GM19239 (cell line): Measurements from ENCODE around the gene TNFRSF12A.
"Not testable (repeated sequence)": the region's sequence is repeated elsewhere in the genome, so short reads cannot be mapped to it uniquely, and the experiment has no call there.

Experiments
- DNase-seq: peaks from one replicate; pipeline ENCODE4 v3.0.0; 2011; ENCODE audit warnings: low spot score; ENCODE audit not compliant: insufficient read length
- FAIRE-seq: peaks from 2 replicates; lab custom pipeline; 2011; peaks lifted over from hg19 to GRCh38; lab: Jason Lieb, UNC

The TNFRSF12A gene

DNA sequence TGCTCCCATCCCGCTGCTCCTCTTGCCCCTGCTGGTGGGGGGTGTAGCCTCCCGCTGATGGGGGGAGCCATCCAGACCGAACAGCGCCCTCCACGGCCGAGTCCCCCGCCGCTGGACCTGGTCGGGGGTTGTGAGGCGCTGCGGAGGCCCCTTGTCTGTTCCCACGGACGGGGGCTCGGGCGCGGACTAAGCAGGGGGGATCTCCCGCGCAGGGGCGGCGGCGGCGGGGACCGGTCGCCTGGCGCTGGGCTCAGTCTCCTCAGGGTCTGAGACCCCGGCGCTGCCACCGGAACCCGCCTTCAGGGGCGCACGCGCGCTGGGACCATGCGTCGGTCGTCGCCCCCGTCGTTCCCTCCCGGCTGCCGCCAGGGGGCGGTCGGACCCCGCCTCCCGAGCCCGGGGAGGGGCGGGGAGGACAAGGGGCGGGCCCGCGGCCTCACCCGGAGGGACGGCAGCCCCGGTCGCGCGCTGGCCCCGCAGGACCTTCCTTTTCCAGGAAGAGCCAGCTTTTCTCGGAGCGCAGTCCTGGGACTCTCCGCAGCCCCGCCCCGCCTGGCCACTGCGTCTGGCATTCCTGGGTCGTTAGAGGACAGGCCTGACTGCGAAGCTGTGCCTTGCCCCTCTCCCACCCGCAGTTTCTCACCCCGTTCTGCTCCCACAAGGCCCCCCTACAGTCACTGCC lies 39.0 kb downstream of the TNFRSF12A start:
- peak; percentile 92 for DNase-seq
- peak; percentile 11 for FAIRE-seq

DNA sequence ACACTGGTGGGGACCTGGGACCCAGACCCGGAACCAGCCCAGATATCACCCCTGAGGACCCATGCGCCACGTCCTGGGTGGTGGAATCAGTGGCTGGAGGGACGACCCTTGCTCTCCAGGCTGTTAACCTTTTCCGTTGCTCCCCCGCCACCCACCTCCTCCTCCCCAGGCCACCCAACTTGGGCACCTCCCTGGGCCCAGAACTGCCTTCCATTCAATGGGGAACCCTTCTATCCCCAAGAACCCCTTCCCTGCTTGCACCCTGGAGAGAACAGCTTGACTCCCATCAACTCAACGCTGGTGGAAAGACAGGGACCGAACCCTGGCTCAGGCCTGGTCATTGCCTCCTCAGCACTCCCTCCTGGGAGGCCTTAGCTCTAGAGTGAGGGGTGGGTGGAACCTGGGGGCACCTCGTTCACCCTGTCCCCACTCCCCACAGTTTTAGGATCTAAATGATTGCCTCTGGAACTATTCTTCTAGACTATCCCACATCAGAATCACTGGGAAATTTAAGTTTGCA lies 39.6 kb downstream of the TNFRSF12A start:
- FAIRE-seq (no peak), DNase-seq (no peak)

DNA sequence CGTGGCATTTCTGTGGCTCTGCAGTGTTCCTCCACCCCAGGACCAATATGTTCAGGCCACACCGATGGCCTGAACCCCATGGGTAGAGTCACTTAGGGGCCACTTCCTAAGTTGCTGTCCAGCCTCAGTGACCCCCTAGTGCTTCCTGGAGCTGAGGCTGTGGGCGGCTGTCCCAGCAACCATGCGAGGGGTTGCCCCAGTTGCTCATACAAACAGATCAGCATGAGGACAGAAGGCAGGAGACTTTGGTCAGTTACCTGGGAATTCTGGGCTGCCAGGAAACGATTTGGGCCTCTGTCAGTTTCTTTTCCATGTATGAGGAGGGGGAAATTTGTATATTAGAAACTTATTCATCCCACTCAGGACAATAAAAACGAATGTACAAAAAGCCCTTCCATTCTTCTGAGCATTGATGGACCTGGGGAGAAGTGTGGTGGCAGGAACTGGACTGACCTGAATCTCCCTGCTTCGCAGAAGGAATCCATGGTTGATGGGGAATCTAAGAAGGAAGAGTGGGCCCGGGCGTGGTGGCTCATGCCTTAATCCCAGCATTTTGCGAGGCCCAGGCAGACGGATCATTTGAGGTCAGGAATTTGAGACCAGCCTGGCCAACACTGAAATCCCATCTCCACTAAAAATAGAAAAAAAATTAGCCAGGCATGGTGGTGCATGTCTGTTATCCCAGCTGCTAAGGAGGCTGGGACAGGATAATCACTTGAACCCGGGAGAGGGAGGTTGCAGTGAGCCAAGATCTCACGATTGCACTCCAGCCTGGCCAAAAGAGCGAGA lies 40.4 kb downstream of the TNFRSF12A start:
- DNase-seq = no peak
- FAIRE-seq = no peak

DNA sequence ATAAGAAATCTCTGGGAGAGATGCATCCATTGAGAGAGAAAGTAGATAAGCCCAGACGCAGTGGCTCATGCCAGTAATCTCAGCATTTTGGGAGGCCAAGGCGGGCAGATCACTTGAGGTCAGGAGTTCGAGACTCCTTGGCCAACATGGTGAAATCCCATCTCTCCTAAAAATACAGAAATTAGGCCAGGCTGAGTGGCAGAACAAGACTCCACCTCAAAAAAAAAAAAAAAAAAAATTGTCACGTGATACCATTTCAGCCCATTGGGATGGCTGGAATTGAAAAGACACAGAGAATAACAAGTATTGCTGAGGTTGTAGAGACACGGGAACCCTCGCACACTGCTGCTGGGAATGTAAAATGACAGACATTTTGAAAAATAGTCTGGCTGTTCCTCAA lies 42.4 kb downstream of the TNFRSF12A start:
- no peak for DNase-seq
- no peak for FAIRE-seq

DNA sequence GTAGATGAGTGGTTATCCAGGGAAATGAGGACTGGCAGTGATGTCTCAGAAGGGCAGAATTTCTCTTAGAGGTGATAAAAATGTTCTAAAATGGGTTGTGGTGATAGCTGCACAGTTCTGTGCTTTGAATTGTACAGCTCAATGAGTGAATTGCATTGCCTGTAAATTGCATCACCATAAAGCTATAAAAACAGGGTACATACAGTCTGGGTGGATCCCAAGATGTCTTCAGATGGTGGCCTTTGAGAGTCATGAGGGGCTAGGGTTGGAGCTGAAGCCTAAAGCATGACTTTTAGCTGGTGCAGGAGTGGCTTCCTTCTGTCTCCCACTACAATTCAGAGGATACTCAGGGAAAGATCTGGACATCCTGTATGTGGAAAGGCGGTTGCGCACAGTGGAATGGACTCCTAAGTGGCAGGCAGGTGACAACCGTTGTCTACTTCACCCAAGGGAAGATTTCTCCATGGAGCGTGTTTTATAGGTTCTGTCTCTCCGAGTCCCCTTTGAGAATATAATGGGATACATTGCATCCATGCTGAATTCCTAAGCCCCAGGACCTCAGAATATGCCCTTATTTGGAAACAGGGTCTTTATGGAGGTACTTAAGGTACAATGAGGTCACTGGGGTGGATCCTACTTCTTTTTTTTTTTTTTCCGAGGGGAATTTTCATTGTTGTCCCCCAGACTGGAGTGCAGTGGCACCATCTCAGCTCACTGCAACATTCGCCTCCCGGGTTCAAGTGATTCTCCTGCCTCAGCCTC lies 43.6 kb downstream of the TNFRSF12A start:
- no peak for FAIRE-seq
- no peak for DNase-seq

DNA sequence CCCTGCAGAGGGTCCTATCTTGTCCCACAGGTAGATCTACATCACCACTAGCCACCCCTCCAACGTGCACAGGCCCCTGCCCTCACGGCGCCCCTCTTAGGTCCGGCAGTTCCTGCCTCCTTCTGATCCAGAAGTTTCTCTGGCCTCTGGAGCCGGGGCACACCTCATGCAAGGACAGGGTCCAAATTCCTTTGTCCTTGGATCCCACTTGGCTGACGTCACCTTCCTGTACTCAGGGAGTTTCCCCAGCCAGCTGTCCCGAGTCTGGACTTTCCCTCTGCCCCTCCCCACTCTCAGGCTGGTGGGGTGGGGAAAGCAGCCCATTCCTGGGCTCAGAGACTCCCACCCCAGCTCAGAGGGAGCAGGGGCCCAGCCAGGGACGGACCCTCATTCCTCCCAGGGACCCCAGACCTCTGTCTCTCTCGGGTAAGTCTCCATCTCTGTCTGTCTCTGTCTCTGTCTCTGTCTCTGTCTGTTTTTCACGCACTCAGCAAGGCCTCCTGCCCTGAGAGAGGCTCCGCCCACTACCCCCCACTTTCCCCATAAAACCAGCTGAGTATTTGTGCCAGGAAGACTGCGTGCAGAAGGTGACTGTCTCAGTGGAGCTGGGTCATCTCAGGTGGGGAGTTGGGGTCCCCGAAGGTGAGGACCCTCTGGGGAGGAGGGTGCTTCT lies 45.0 kb downstream of the TNFRSF12A start, which contains the start of gene IL32:
Gene IL32, plus strand, starts transcription at position 572 of the 673 bp plus-strand sequence. CDS start 172 bp downstream, outside the sequence.
- DNase-seq (no peak), FAIRE-seq (peak; percentile 11)

DNA sequence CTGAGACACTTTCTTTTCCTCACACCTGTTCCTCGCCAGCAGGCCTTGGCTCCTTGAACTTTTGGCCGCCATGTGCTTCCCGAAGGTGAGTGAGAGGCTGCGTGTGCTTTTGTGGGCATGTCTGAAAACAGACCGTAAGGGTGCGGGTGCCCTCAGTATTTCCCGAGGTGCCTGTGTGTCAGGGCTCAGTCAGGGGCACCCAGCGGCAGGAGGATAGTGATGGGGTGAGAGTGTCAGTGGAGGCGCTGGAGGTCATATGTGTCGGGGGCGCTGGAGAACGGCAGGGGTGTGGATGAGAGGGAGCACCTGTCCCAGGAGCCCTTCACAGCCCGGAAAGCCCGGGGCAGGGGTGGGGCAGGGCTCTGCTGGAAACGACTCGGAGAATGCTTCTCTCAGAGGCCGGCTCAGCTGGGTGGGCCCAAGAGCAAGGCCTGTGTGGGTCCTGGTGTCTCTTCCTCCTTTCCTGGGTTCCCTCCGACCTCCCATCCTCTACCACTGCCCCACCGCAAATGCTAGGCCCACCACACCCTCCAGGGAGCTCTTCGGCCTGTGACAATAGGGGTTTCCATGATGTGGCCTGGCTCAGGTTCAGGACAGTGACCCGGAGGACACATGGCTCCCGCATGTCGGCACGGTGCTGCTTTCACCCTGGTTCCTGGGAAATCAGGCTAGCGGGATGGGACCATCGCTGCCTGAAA lies 45.7 kb downstream of the TNFRSF12A start:
- FAIRE-seq (no peak), DNase-seq (no peak)

DNA sequence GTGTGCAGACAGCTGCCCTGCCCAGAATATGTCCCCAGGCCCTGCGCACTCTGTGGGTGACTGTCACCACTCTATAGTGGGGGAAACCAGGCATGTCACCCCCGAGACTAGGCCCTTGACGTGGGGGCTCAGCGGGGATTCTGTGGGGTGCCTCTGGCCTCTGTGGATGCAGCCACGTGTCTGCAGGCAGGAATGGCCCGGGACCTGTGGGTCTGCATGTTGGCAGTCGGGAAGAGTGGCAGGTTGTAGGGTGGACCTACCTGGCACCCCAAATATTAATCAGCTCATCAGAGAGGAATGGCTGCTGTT lies 46.2 kb downstream of the TNFRSF12A start:
- no peak for FAIRE-seq
- DNase-seq = no peak

DNA sequence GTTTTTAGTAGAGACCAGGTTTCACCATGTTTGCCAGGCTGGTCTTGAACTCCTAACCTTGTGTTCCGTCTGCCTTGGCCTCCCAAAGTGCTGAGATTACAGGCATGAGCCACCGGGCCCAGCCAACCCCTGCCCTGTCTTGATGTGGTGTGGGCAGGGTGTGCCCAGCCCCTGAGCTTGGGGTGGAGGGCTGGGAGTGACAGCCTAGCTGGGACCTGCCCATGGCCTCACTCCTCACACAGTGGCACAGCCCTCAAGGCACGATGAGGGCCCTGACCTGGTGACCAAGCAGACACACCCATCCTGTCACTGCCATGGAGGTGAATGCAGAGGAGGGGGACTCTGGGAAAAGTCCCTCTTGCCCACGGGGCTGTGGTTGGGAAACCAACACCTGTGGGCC lies 48.3 kb downstream of the TNFRSF12A start:
- FAIRE-seq = no peak
- no peak for DNase-seq

DNA sequence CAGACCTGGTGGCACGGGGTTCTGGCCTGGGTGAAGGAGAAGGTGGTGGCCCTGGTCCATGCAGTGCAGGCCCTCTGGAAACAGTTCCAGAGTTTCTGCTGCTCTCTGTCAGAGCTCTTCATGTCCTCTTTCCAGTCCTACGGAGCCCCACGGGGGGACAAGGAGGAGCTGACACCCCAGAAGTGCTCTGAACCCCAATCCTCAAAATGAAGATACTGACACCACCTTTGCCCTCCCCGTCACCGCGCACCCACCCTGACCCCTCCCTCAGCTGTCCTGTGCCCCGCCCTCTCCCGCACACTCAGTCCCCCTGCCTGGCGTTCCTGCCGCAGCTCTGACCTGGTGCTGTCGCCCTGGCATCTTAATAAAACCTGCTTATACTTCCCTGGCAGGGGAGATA lies 49.0 kb downstream of the TNFRSF12A start:
- not testable (repeated sequence) for DNase-seq, FAIRE-seq

DNA sequence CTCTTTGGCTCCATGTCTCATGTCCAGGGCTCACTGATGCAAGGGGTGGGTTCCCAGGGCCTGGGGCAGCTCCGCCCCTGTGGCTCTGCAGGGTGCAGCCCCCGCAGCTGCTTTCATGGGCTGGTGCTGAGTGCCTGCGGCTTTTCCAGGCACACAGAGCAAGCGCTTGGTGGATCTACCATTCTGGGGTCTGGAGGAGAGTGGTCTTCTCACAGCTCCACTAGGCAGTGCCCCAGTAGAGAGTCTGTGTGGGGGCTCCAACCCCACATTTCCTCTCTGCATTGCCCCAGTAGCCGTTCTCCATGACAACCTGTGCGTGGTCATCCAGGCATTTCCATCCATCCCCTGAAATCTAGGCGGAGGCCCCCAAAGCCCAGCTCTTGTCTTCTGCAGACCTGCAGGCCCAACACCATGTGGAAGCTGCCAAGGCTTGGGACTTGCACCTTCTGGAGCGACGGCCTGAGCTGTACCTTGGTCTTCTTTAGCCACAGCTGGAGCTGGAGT lies 50.5 kb downstream of the TNFRSF12A start:
- no peak for FAIRE-seq
- no peak for DNase-seq

DNA sequence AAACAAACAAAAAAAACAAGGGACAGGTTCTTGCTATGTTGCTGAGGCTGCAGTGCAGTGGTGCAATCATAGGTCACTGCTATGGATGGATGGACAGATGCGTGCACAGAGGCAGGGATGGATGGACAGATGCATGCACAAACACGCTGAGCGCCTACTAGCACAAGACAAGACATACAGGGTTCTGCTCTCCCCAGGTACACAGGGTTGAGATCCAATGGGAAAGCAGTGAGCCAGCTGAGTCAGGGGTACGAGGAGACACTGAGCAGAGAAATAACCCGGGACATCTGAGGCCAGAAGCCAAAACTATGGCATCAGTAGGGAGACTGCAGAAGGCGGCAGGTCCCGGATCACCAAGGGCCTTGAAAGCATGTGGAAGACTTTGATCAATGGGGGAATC lies 51.5 kb downstream of the TNFRSF12A start:
- FAIRE-seq = no peak

More for the DNA sequence above, 51.5 kb downstream of the TNFRSF12A start:
- no peak for DNase-seq
